GM12874 (cell line): ENCODE results near the gene MRS2.

ENCODE experiments used
- TF ChIP-seq, protein P1 (sequence below): IDR thresholded peaks from 2 replicates; pipeline ENCODE4 v1.5.1; 2011; ENCODE audit warnings: low read depth, mild to moderate bottlenecking, control low read depth, low read length, moderate library complexity; ENCODE audit not compliant: insufficient read depth

The MRS2 gene

GRCh38 chr6:24436979-24437378 lies 34.2 kb downstream of the MRS2 start:
- TF ChIP-seq, protein P1, sequence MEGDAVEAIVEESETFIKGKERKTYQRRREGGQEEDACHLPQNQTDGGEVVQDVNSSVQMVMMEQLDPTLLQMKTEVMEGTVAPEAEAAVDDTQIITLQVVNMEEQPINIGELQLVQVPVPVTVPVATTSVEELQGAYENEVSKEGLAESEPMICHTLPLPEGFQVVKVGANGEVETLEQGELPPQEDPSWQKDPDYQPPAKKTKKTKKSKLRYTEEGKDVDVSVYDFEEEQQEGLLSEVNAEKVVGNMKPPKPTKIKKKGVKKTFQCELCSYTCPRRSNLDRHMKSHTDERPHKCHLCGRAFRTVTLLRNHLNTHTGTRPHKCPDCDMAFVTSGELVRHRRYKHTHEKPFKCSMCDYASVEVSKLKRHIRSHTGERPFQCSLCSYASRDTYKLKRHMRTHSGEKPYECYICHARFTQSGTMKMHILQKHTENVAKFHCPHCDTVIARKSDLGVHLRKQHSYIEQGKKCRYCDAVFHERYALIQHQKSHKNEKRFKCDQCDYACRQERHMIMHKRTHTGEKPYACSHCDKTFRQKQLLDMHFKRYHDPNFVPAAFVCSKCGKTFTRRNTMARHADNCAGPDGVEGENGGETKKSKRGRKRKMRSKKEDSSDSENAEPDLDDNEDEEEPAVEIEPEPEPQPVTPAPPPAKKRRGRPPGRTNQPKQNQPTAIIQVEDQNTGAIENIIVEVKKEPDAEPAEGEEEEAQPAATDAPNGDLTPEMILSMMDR: no peak

DNA sequence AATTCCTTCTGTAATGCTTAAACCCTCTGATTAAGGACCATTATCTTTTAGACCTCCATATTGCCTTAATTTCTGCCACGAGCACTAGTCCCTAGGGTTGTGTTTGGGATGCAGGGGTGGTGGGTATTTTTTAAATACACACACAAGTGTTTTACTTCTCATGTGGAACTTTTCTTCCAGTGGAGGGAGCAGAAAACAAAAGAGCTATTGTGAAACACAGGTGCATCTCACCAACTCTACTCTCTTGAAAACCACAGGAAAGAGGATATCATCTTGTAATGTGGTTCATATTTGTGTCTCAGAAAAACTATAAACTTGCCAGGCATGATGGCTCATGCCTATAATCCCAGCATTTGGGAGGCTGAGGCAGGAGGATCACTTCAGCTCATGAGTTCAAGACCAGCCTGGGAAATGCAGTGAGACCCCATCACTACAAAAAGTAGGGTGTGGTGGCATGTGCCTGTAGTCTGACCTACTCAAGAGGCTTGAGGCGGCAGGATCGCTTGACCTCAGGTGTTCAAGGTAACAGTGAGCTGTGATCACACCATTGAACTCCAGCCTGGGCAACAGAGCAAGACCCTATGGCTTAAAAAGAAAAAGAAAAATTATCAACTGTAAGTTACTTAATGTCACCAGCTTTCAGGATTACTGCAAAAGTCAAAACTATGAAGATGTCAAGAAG lies 37.3 kb downstream of the MRS2 start:
- TF ChIP-seq, protein P1: no peak

DNA sequence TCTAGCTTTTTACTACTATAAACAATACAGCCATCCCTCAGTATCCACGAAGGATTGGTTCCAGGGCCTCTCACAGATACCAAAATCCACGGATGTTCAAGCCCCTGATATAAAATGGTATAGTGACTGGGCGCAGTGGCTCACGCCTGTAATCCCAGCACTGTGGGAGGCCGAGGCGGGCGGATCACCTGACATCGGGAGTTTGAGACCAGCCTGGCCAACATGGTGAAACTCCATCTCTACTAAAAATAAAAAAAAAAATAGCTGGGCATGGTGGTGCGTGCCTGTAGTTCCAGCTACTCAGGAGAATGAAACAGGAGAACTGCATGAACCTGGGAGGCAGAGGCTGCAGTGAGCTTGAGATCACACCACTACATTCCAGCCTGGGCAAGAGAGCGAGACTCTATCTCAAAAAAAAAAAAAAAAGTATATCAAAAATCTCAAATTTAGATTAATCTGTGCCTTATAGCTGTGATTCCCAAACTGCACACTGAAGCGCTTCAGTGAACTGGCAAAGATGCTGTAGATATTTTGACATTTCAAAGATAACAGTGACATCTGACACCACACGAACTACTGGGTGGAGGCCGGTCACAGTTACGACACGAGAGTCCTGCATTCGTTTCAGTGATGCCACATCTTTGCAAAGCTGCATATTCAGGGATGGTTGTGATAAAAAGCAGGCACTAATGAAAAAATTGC lies 38.3 kb downstream of the MRS2 start:
- TF ChIP-seq, protein P1: no peak

- TF ChIP-seq, protein P1: no peak
These were observed 38.8 kb downstream of the MRS2 start for GRCh38 chr6:24441599-24441904.

GRCh38 chr6:24444588-24444987 lies 41.9 kb downstream of the MRS2 start:
- TF ChIP-seq, protein P1: no peak

- TF ChIP-seq, protein P1: no peak
These were observed 43.0 kb downstream of the MRS2 start for GRCh38 chr6:24445704-24446103.

DNA sequence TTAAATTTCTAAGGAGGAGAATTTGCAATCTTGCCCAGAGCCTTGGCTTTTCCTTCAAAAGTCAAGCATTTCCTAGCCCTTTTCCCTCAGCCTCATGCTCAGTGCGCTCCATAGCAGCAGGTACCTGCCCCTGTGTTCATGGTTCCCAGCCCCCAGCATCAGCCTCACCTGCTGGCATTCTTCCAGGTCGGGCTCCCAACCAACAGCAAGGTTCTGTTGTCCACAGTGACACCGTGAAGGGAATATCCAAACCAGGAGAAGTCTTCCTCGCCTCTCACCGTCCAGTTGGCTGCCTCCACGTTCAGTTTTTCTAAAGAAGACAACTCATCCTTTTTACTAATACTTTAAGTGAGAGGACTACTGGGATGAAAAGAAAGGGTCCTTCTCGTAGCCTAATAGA lies 43.9 kb downstream of the MRS2 start:
- TF ChIP-seq, protein P1: no peak
